NCI-H2107 treated with DMSO at 0.1 percent for 48 hours (cell line): Measurements from ENCODE around the gene SPATS1.
A peak's percentile ranks its signal among the peaks of the same experiment; 100 is the strongest.
"Not testable (repeated sequence)": the region's sequence is repeated elsewhere in the genome, so short reads cannot be mapped to it uniquely, and the experiment has no call there.

ENCODE experiments used
- DNase-seq: peaks from one replicate; lab custom pipeline; 2025; ENCODE audit not compliant: unreplicated experiment; lab: John Stamatoyannopoulos, UW

The SPATS1 gene

DNA sequence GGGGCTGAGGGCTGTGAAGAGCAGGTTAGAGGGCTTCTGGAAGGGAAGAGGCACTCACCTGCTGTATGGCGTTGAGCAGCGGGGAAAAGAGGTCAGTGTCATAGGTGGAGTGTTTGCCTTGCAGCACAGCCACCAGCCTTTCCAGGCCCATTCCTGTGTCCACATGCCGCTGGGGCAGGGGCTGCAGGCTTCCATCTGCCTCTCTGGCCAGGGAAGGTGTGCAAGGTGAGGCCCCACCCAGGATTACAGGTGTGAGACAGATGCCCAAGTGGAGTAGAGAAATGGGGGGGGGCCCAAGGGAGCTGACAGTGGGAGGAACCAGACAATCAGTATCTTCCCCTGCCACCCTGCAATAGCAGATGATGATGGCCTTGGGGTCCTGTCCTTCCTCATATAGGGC is 32.2 kb upstream of the SPATS1 start:
- no peak for DNase-seq

DNA sequence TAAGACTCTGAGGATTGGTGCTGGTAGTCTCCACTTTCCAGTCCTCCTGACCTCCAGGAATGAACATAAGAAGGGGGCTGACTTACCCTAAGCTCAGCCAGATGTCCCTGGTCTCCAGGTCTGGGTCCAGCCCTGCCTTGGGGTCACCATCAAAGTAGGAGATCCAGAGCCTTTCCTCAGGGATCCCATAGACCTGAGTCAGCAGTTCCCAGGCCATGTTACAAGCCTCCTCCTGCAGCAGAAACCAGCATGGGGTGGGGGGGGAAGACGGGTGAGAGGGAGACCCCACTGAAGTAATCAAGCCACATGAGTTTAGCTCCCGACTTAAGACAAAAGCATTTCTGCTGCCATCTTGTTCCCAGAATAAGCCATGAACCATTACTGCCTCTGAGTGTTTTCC is 31.1 kb upstream of the SPATS1 start:
- DNase-seq: no peak

DNA sequence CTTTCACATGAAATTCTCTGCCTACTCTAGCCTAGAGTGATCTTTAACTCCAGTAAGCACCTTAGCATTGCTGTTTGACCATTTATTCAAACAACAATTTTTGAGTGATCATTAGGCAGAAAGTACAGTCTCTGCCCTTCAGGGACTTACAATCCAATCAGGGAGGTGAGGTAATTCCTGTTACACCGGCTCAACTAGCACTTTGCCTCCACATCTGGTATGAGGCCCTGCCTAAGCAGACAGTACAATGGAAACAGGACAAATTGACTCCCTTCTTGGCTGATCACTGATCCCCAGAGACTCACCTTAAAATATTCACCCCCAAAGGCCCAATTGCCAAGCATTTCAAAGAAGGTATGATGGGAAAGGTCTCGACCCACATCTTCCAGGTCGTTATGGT is 30.7 kb upstream of the SPATS1 start:
- DNase-seq: no peak

DNA sequence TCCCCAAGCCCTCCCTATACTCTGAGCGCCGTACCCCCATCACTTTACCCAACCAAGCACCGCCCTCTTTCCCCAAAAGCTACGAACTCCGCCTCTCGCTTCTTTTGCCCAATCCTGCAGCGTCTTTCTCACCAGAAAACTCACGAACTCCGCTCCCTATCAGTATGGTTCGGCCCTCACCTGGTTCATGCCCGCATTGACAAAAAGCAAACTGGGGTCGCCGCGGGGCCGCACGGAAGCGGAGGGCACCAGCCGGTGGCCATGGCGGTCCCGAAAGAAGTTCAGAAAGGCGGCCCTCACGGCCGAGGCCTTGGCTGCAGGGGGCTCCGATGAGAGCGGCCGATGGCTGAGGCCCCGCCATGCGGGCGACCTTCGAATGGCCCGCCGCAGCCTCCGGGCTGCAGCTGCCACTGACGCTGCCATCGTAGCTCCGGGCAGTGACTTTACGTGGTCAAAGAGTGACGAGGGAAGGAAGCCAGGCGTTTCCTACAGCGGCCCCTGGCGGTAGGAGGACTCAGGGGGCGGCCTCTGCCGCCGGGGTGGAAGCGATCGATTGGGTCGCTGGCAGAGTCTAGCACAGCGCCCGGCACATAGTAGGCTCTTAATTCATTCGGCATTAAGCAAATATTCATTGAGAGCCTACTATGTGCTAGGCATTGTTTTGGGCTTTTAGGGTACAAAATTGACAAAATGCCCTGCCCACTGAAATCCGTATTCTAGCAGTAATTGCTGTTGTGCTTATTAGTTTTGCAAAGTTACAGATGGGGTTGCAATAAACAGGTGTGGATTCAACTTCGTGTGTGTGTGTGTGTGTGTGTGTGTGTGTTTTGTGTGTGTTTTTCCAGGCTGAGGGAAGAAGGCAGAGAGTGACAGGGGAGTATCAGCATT is 29.3 kb upstream of the SPATS1 start, which contains the start of gene AARS2:
TSS of gene AARS2 (minus strand) at position 447 of the 888 bp plus-strand sequence. CDS start at position 423, 24 bp downstream.
- DNase-seq: peak; percentile 18

DNA sequence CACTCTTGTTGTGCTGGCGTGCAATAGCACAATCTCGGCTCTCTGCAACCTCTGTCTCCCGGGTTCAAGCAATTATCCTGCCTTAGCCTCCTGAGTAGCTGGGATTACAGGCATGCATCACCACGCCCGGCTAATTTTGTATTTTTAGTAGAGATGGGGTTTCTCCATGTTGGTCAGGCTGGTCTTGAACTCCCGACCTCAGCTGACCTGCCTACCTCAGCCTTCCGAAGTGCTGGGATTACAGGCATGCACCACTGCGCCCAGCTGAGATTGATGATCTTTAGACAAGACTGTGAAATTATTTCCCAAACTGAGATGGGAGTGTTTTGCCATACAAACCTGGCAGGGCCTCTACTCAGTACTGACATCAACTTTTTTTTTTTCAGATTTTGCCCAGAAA is 27.8 kb upstream of the SPATS1 start:
- DNase-seq: not testable (repeated sequence)

DNA sequence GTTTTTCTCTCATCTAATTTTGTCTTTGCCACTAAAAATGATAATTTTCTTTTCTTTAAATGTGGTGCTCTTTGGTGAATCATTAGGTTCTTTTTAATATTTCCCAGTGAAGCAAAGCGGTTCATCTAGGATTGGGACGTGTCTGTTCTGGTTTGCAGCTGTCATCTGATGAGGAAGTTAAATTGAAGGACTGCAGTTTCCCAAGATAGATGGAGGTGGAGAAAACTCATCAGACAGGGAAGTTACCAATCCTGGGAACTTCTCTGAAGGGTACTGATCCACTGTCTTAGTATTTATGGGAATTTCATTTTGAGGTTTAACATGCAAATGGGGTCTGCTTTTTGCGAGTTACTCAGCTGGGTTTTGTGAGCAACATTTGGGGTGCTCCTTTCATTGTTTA is 26.9 kb upstream of the SPATS1 start:
- DNase-seq: no peak

DNA sequence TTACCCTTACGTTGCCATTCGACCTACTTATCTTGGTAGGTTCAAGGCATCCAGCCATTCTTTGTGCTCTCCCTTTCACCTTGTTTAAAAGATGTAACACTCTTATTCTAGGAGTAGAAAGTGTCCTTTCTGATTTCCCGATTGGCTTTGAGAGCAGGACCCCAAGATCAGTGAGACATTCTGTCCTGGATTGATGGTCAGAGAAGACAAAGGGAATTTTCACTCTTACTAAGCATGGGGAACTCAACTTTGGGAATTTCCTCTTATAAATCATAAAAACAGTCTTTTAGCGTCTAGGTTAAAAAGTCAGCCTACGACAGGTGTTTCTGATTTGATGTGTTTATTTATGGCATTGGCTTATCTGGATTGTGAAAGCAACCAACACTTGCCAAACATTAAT is 26.5 kb upstream of the SPATS1 start:
- DNase-seq: no peak

DNA sequence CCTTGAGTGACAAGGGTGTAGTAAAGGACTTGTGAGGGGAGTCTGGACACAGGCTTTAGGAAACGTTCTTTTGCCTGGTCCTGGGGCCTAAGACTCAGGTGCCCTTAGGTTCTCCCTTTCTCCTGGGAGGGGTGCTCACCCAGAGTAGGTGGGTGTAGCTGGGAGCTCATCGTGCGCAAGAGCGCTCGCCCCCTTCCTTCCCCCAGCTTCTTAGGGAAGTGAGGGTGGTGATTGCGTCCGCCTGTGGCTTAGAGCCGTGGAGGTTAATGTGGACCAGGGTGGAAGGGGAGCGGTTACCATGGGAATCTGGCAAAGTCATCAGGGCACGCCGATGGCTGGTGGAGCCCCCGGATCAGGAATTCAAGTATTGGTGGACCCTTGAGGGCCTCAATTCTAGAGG is 26.0 kb upstream of the SPATS1 start:
- no peak for DNase-seq

DNA sequence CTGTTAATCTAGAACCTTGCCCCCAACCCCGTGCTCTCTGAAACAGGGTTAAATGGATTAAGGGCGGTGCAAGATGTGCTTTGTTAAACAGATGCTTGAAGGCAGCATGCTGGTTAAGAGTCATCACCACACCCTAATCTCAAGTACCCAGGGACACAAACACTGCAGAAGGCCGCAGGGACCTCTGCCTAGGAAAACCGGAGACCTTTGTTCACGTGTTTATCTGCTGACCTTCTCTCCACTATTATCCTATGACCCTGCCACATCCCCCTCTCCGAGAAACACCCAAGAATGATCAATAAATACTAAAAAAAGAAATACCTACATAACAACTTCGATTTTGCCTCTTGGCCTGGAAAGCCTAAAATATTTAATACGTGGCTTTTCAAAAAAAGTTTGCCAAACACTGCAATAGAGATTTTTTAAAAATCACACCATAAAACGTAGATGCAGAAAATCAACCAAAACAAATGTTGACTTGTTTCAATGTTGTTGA is 25.3 kb upstream of the SPATS1 start:
- DNase-seq: not testable (repeated sequence)

DNA sequence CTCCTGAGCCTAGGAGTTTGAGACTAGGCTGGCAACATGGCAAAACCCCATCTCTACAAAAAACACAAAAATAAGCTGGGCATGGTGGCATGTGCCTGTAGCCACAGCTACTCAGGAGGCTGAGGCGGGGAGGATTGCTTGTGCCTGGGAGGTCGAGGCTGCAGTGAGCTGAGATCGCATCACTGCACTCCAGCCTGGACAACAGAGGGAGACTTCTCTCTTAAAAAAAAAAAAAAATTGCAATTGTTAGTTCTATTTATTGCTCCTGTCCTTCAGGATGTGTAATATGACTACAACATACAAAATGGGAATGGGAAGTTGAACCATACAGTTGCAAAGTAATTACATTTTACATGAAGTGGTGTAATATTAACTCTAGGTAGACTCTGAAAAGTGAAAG is 21.2 kb upstream of the SPATS1 start:
- DNase-seq: no peak

DNA sequence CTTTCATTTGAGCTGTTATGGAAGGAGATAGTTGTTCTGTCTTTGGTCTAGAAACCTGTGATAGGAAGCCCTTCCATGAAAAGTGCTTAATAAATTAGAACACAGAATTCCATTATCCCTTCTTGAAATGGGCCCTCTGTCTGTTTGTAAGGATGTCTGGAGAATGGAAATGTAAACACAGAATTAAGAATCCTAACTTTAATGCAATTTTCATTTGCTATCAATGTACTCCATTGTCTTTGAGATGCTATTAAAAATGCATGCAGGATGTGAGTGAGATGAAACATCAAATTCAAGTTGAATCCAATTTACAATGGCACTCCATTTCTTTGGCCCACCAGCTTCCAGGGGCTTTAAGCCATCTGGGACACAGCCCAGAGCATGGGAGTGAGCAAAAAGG is 15.4 kb upstream of the SPATS1 start:
- no peak for DNase-seq

DNA sequence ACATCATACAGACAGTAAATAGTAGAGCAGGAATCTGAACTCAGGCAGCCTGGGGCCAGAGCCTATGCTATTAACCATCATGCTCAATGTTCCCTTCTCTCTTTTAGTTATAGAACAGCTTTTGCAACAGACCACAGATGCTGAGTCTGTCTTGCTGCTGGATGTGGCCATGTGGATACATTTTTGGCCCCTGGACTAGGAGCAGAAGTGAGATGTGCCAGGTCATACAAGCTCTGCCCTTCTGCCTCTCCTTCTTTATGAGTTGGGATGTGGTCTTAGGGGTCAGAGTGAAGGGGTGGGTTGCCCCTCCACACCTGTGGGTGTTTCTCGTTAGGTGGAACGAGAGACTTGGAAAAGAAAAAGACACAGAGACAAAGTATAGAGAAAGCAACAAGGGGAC is 14.7 kb upstream of the SPATS1 start:
- DNase-seq: no peak

DNA sequence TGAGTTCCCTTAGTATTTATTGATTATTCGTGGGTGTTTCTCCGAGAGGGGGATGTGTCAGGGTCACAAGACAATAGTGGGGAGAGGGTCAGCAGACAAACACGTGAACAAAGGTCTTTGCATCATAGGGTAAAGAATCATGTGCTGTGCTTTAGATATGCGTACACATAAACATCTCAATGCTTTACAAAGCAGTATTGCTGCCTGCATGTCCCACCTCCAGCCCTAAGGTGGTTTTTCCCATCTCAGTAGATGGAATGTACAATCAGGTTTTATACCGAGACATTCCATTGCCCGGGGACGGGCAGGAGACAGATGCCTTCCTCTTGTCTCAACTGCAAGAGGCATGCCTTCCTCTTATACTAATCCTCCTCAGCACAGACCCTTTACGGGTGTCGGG is 14.2 kb upstream of the SPATS1 start:
- DNase-seq: not testable (repeated sequence)

DNA sequence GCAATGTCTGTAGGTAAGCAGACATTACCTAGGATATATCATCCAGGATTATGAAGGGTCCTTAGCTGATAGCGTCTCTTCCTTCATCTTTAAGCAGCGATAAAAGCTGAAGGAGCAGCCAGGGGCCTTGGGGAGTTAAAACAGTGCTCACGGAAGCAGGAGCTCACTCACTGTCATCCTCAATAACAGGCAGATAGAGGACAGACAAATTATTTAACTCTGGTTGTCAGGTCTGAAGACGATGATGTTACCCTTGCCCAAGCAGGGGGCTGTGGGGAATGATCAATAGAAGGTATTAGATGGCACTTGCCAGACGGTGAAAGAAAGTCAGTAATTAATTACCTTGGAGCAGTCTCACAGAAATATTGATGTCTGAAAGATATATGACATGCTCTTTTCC is 12.6 kb upstream of the SPATS1 start:
- DNase-seq: no peak

DNA sequence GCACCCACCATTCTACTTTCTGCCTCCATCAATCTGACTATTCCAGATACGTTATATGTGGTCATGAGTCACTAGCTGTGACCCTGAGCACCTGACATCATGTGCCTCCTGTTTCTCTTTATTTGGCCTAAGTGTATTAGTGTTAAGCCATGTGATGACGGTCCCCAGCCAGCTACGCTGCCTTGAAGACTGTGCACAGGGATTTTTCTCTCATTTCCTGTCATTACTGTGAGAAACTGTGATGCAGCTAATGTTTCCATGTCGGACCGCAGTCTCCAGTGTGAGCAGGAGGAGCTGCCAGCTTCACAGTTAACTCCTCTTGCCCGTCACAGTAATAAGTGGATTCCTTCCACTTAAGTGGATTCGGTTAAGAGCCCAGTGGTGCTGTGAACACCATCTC is 9.9 kb upstream of the SPATS1 start:
- DNase-seq: no peak

DNA sequence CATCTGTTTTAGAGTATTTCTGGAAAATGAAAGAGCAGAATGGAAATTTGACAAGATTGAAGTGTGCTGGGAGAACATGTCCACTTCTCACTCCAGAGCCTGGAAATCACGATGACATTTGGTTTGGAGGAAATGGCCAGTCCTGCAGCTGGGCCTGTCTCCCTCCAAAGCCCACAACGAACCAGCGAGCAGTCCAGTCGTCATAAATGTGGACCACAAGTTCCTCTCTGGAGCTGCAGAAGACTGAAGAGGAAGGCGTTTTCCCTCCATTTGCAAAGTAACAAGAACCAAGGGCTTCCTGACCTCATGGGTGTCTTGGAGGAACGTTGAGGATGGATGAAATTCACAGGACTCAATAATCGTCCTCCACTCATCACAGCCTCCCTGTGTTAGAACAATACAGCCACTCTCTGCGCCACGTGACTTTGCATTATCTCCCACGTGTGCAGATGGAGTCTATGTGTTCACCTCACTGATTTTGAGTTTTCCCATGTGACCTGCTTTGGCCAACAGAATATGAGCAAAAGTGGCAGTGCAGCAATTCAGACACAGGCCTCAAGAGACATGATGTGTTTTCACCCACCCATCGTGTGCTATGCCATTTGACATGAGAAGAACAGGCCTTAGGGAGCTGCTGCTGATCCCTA is 9.1 kb upstream of the SPATS1 start:
- DNase-seq: no peak

DNA sequence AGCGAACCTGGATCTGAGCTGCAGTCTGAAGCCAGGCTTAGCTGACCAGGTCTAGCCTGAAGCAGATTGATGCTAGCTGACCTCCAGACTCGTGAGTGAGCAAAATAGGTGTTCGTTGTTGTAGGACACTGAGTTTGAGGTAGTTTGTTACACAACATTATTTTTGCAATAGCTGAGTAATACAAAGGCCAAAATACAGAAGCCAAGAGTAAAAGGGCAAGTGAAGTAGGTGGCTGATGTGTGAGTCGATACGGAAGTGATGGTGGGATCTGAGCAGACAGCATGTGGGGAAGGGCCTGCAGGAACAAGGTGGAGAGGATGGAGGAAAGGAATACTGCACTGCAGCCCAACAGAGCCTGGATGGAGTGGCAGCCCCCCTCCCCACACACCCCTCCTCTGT is 8.5 kb upstream of the SPATS1 start:
- no peak for DNase-seq

DNA sequence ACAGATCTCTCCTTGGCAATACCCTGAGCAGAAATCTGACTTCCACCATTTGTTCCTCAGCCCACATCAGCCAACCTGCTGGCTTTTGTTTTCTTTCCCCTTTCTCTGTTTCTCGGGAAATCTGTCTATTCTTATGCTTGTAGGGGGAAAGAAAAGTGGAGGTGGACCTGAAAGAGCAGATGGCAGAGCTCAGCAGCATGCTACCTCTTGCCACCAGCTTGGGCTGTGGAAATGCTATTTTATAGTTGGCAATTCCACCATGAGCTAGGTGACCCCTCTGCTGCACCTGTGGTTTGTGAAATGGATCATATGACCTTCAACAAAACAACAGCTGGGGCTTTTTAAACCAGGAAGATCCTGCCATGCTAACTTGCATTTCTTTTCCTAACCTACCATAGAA is 6.8 kb upstream of the SPATS1 start:
- DNase-seq: peak; percentile 3

DNA sequence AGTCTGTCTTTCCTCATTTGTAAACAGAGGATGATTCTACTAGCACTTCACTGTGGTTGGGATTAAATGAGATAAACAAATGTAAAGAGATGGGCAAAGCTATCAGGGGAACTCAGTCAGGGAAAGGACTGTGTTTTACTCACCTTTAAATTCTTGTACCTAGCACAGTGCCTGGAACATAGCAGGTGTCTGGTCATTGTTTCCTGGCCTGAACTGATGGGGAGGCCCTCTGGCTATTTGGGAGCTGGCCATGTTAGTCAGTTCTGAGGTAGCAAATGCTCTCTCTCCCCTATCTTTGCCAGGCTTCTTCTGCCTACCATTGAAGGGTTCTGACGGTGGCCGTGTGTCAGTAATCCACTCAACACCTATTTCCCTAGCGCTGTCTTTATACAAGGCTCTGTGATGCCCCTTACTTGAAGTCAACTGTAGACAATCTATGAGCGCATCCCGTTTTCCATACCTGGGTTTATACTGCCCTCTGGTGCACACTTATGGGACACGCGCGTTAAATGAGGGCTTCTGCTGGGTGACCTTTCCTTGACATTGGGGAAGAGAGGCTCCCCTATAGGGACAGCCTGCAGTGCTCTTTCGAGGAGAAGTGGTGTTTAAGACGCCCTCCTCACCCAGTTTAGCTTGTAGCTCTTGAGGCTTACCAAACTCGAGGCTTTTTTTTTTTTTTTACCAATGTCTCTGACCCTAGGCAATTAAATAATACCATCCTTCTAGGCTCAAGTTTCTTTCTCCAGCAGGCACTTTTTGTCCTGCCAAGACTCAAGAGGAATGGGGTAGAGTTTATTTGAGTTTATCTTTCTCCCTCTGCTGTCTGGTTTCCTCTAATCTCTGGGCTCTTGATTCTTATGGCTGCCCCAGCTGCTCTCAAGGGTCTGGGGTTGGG is 4.0 kb upstream of the SPATS1 start:
- DNase-seq: peak; percentile 23

DNA sequence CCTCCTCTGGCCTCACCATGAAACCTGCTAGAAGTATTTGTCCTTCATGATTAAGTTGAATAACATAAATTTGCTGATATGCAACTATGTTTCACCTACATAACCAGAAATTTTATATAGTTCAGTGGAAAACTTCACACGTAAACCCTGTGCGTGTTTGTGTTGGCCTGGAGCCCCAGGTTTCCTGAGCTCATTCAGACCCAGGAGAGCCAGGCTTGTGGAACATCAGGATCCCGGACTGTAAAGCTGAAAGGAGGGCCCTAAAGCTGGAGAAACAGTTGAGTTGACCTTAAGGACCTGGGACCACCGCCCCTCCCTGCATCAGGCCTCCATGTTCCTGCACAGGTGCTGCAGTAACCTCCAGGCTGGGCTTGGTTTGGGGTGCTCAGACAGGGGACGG is 3.1 kb upstream of the SPATS1 start:
- no peak for DNase-seq
